Measurements from ENCODE around the gene HSD17B4.
"Not testable (repeated sequence)": the region's sequence is repeated elsewhere in the genome, so short reads cannot be mapped to it uniquely, and the experiment has no call there.

HSD17B4 gene

DNA sequence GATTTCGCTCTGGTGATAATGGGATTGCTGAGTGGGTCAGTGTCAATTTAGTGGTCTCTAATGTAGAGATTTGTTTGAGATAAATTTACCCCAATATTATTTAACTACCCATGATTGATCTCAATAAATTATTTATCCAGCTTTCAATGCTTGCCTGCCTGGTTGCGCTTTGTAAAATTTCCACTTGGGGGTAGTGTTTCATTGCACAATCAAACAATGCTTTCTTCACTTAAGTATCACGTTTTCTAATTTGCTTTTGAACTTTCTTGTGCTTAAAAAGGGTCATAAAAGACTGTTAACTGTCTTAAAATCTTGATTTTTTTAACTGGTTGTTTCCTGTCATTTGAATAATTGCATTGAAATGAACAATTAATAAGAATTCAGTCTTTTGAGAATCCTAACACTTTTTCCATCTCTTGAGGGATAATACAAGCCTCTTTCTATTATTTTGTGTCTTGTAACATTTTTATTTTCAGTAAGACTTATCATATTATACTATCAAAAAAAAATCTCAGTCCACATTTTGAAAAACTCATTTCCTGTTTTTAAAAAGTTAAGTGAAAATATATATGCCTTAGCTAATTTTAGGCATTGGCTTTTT, 18.7 kb downstream of the HSD17B4 start:
- DNase-seq (ENCODE audit: low read depth, low spot score): peak; percentile 62
- TF ChIP-seq, protein P1, sequence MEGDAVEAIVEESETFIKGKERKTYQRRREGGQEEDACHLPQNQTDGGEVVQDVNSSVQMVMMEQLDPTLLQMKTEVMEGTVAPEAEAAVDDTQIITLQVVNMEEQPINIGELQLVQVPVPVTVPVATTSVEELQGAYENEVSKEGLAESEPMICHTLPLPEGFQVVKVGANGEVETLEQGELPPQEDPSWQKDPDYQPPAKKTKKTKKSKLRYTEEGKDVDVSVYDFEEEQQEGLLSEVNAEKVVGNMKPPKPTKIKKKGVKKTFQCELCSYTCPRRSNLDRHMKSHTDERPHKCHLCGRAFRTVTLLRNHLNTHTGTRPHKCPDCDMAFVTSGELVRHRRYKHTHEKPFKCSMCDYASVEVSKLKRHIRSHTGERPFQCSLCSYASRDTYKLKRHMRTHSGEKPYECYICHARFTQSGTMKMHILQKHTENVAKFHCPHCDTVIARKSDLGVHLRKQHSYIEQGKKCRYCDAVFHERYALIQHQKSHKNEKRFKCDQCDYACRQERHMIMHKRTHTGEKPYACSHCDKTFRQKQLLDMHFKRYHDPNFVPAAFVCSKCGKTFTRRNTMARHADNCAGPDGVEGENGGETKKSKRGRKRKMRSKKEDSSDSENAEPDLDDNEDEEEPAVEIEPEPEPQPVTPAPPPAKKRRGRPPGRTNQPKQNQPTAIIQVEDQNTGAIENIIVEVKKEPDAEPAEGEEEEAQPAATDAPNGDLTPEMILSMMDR (IDR thresholded peaks at IDR 0.05; ENCODE audit: low read depth, low read length): peak; percentile 72
- no peak overlapping the region for H3K4me3 ChIP-seq (ENCODE audit: low read depth, low read length)
- in situ Hi-C loops (cut with HindIII; ENCODE audit: low sequenced_read_pairs): no loop called here

DNA sequence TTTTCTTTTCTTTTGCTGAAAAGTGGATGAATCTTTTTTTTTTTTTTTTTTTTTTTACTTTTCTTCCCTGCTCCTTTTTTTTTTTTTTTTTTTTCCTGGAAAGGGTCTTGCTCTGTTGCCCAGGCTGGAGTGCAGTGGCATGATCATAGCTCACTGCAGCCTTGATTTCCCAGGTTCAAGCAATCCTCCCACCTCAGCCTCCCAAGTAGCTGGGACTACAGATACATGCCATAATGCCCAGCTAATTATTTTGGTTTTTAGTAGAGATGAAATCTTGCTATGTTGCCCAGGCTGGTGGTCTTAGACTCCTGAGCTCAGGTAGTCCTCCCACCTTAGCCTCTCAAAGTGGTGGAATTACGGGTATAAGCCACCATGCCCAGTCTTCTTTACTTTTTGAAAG, 20.9 kb downstream of the HSD17B4 start:
- no peak for DNase-seq (ENCODE audit: low read depth, low spot score)
- TF ChIP-seq, protein P1 (IDR thresholded peaks at IDR 0.05; ENCODE audit: low read depth, low read length): no peak
- in situ Hi-C loops (cut with HindIII; ENCODE audit: low sequenced_read_pairs): no loop called here
- H3K4me3 ChIP-seq (ENCODE audit: low read depth, low read length): no peak overlapping the region

DNA sequence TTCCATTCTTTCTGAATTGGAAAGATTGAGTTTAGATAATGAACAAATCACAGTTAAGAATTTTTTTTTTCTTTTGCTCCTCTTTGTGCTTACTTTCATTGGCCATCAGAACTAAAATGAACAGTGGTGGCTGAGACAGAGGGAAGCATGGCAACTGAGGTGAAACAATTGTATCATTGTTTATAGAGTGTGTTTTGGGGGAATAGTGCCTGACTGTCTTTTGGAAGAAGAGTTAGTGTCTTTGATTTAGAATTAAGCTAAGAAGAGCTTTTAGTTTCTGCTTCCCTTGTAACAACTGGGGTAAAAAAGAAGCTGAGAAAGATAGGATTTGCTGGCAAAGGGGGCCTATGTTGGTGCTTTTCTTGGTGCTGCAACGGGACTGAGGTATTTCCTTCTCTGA, 24.0 kb downstream of the HSD17B4 start:
- in situ Hi-C loops (cut with HindIII; ENCODE audit: low sequenced_read_pairs): no loop called here
- H3K4me3 ChIP-seq (ENCODE audit: low read depth, low read length): no peak overlapping the region
- TF ChIP-seq, protein P1 (IDR thresholded peaks at IDR 0.05; ENCODE audit: low read depth, low read length): no peak
- no peak for DNase-seq (ENCODE audit: low read depth, low spot score)

DNA sequence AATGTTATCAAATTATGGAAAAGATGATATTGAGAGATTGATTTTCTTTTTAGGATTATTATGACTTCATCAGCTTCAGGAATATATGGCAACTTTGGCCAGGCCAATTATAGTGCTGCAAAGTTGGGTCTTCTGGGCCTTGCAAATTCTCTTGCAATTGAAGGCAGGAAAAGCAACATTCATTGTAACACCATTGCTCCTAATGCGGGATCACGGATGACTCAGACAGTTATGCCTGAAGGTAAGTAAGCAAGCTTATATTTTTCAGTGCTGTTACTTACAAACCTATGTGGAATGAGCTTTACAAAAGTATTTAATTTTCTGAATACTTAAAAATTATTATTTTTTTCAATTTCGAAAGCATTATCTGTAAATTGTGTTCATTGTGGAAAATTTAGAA, 26.5 kb downstream of the HSD17B4 start:
- in situ Hi-C loops (cut with HindIII; ENCODE audit: low sequenced_read_pairs): no loop called here
- DNase-seq (ENCODE audit: low read depth, low spot score): no peak
- TF ChIP-seq, protein P1 (IDR thresholded peaks at IDR 0.05; ENCODE audit: low read depth, low read length): no peak
- H3K4me3 ChIP-seq (ENCODE audit: low read depth, low read length): no peak overlapping the region

DNA sequence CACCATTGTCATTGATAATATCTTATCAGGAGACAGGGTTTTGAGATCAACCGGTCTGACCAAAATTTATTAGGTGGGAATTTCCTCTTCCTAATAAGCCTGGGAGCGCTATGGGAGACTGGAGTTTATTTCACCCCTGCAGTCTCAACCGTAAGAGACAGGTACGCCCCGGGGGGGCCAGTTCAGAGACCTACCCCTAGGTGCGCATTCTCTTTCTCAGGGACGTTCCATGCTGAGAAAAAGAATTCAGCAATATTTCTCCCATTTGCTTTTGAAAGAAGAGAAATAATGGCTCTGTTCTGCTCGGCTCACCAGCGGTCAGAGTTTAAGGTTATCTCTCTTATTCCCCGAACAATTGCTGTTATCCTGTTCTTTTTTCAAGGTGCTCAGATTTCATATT, 28.3 kb downstream of the HSD17B4 start:
- H3K4me3 ChIP-seq (ENCODE audit: low read depth, low read length); DNase-seq (ENCODE audit: low read depth, low spot score); in situ Hi-C loops (cut with HindIII; ENCODE audit: low sequenced_read_pairs): not testable (repeated sequence)

DNA sequence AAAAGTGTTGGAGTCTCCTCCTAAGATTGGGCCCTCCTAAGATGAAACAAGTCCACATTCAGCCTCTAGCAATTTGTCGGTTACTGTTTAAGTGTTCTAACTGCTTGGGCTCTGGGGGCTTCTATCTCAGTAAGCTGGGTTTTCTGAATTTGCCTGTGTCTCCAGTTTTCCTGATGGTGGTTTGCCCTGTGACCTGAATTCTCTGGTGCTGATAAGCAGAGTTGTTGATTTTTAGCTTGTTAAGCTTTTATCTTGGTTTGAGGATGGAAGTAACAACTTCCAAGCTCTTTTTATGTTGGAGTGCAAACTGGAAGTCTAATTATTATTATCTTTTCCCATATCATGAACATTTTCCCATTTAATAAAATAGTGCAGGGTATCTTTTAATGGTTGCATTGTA, 30.9 kb downstream of the HSD17B4 start:
- in situ Hi-C loops (cut with HindIII; ENCODE audit: low sequenced_read_pairs): no loop called here
- no peak for DNase-seq (ENCODE audit: low read depth, low spot score)
- TF ChIP-seq, protein P1 (IDR thresholded peaks at IDR 0.05; ENCODE audit: low read depth, low read length): no peak
- H3K4me3 ChIP-seq (ENCODE audit: low read depth, low read length): no peak overlapping the region

DNA sequence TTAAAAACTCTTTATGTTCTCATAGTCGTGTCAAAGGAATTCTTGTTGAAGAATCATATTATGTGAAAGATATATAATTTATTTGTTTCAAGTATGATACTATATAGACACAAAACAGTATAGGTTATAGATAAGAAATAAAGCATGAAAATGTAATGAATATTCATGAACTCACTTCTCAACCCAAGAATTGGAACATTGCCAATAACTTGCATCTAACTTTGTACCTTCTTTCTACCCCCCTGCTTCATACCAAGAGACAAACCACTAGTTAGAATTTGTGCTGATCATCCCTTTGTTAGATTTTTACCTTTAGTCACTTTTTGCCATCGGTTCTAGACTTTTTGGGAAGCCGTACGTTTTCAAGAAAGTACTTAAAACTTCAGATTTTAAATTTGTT, 32.6 kb downstream of the HSD17B4 start:
- DNase-seq (ENCODE audit: low read depth, low spot score): no peak
- in situ Hi-C loops (cut with HindIII; ENCODE audit: low sequenced_read_pairs): no loop called here
- no peak overlapping the region for H3K4me3 ChIP-seq (ENCODE audit: low read depth, low read length)
- TF ChIP-seq, protein P1 (IDR thresholded peaks at IDR 0.05; ENCODE audit: low read depth, low read length): no peak
